Transverse colon (tissue), 4 donors: Measurements from ENCODE around the gene NAA15. TPM values are rescaled to one million over a fixed set of nuclear protein-coding genes. Genes with fewer than 3 reads are reported as not detected.

Experiments used
- DNase-seq: peaks from one replicate; pipeline ENCODE4 v3.0.0-alpha.2; 2019
- H3K27ac ChIP-seq, 4 donors: fragments of 200-600 bp; sonication (generic); 2 replicates each; pipeline ENCODE4 v1.5.1; 2016 to 2018; ENCODE audit warnings: inconsistent platforms in 4 of 4
- H3K27me3 ChIP-seq: fragments of 200-600 bp; sonication (generic); 2 replicates; pipeline ENCODE4 v1.5.1; 2017; ENCODE audit warnings: inconsistent platforms
- H3K36me3 ChIP-seq, 4 donors: fragments of 200-600 bp; sonication (generic); 2 replicates each; pipeline ENCODE4 v1.5.1; 2017 to 2019; ENCODE audit warnings: inconsistent platforms in 4 of 4
- H3K4me1 ChIP-seq, 4 donors: fragments of 200-600 bp; sonication (generic); 2 replicates each; pipeline ENCODE4 v1.5.1; 2017 to 2020; ENCODE audit warnings: inconsistent platforms in 4 of 4
- H3K4me3 ChIP-seq, 4 donors: fragments of 200-600 bp; sonication (generic); 1 replicate in 1 of 4; 2 replicates in 3 of 4; pipeline versions ENCODE4 v1.5.1 to v1.6.1; 2017 to 2019; ENCODE audit warnings: inconsistent platforms in 4 of 4
- H3K9me3 ChIP-seq, 2 donors: fragments of 200-600 bp; sonication (generic); 2 replicates each; pipeline ENCODE4 v1.5.1; 2017 to 2019; ENCODE audit warnings: inconsistent platforms in 2 of 2
- CTCF ChIP-seq, 5 experiments: fragments of 200-600 bp in 3 of 5; fragments of 450-650 bp in 2 of 5; sonication (generic) in 3 of 5; IDR thresholded peaks; 1 replicate in 2 of 5; 2 replicates in 3 of 5; pipeline ENCODE4 v1.5.1; 2016 to 2017; ENCODE audit warnings: antibody characterized with exemption in 5 of 5, inconsistent platforms in 3 of 5, mild to moderate bottlenecking in 2 of 5, moderate library complexity in 1 of 5
- EP300 ChIP-seq: sonication (generic); formaldehyde crosslinking; IDR thresholded peaks from one replicate; pipeline ENCODE4 v1.6.1; 2017; ENCODE audit warnings: antibody characterized with exemption, low read depth
- POLR2A ChIP-seq: fragments of 450-650 bp; IDR thresholded peaks from one replicate; pipeline ENCODE4 v1.6.1; 2016; ENCODE audit warnings: antibody characterized with exemption, mild to moderate bottlenecking, moderate library complexity
- POLR2AphosphoS5 ChIP-seq, 3 donors: sonication (generic); formaldehyde crosslinking; IDR thresholded peaks; one replicate each; pipeline ENCODE4 v1.6.1; 2016; ENCODE audit warnings: antibody characterized with exemption in 3 of 3
- WGBS, 2 donors: methylation state at CpG; one replicate each; pipeline ENCODE4 v1.1.5; 2018; ENCODE audit warnings: low coverage in 1 of 2; 5-methylcytosine and 5-hydroxymethylcytosine counted together
- in situ Hi-C, 4 donors: fragments of 200-750 bp; cut with MboI; loops; one replicate each; pipeline versions ENCODE4 v1.15.0 to v1.15.1; 2017; ENCODE audit warnings: low sequenced_read_pairs in 3 of 4, low pct_ligation_motif_present in 1 of 4, low pct_unique_long_range_greater_than_20kb in 1 of 4
- intact Hi-C: fragments of 100-400 bp; cut with DNase I; formaldehyde crosslinking; loops from one replicate; pipeline ENCODE4 v1.15.1; 2023; ENCODE audit warnings: low total_unique reads
- total RNA-seq, 4 donors: library from RNA; depleted of rRNA; stranded (reverse); fragments of >200 nt; gene quantifications; one replicate each; pipeline ENCODE4 v1.1.0, GENCODE V29; 2016

NAA15 gene
- total RNA-seq, 4 donors from 2014 or later: 5.0 to 23.7 (median 10.1) TPM

GRCh38 chr4:139278912-139279759 lies 22.2 kb upstream of the NAA15 start:
- no peak for DNase-seq

GRCh38 chr4:139279760-139280620 lies 21.3 kb upstream of the NAA15 start, which contains the start of gene MGARP:
Gene MGARP (minus strand): TSS chr4:139280225. CDS start chr4:139280158, 67 bp downstream.
- Histone ChIP-seq H3K9me3 (no peaks in the 10 kb centered on the region), H3K36me3 (no peaks in the 10 kb centered on the region), H3K4me3 (peak within 1 kb of the TSS in 3 of 4 donors; percentile 15 to 58 (median 34)), H3K27ac (no peak within 1 kb of the TSS), H3K27me3 (peaks cover 52% of the 10 kb centered on the region), H3K4me1 (peaks cover 0 to 12% (median 9%) of the 10 kb centered on the region in 4 donors)
- WGBS, 2 donors: 14 to 19% methylated on average over 6 to 28 of the region's 51 CpGs
- no peak for TF ChIP-seq CTCF (IDR thresholded peaks at IDR 0.05)
- TF ChIP-seq EP300: no peak
- no peak for TF ChIP-seq POLR2A
- TF ChIP-seq POLR2AphosphoS5 (IDR thresholded peaks at IDR 0.05): no peak
- DNase-seq: no peak
- in situ Hi-C loops (loop anchor here in 1 of 4 donors (25.0 kb wide), 1 partner anchor 193 kb away; no protein-coding TSS in a partner anchor), intact Hi-C loops (no loop called here)

More at GRCh38 chr4:139278912-139279759, 22.2 kb upstream of the NAA15 start:
- Histone ChIP-seq H3K27me3 (peaks cover 56% of the 10 kb centered on the region), H3K27ac (no peak overlapping the region), H3K36me3 (no peaks in the 10 kb centered on the region), H3K4me1 (peaks cover 0 to 12% (median 9%) of the 10 kb centered on the region in 4 donors), H3K9me3 (no peaks in the 10 kb centered on the region), H3K4me3 (peak overlapping the region in 3 of 4 donors; percentile 15 to 58 (median 34))
- in situ Hi-C loops (loop anchor here in 1 of 4 donors (25.0 kb wide), 1 partner anchor 192 kb away; no protein-coding TSS in a partner anchor), intact Hi-C loops (no loop called here)
- WGBS, 2 donors: 41 to 71% methylated on average over 10 to 40 of the region's 40 CpGs
- no peak for TF ChIP-seq EP300
- no peak for TF ChIP-seq POLR2AphosphoS5 (IDR thresholded peaks at IDR 0.05)
- TF ChIP-seq POLR2A: no peak
- no peak for TF ChIP-seq CTCF (IDR thresholded peaks at IDR 0.05)

GRCh38 chr4:139282065-139282720 lies 19.1 kb upstream of the NAA15 start:
- Histone ChIP-seq H3K4me1 (peaks cover 0 to 12% (median 9%) of the 10 kb centered on the region in 4 donors), H3K27me3 (peaks cover 38% of the 10 kb centered on the region), H3K9me3 (no peaks in the 10 kb centered on the region), H3K27ac (no peak overlapping the region), H3K4me3 (no peak overlapping the region), H3K36me3 (no peaks in the 10 kb centered on the region)
- TF ChIP-seq POLR2AphosphoS5 (IDR thresholded peaks at IDR 0.05): no peak
- TF ChIP-seq POLR2A: no peak
- TF ChIP-seq EP300: no peak
- no peak for TF ChIP-seq CTCF (IDR thresholded peaks at IDR 0.05)
- WGBS, 2 donors: 76 to 86% methylated on average over 2 to 7 of the region's 7 CpGs
- in situ Hi-C loops: loop anchor here in 1 of 4 donors (25.0 kb wide), 1 partner anchor 195 kb away; no protein-coding TSS in a partner anchor
- intact Hi-C loops: no loop called here
- no peak for DNase-seq
